AG09319 (cell line): ENCODE data around the gene PTEN.

Experiments
- DNase-seq: peaks from one replicate; pipeline ENCODE4 v3.0.0-alpha.2; 2010; ENCODE audit warnings: low read depth; ENCODE audit errors: extremely low read depth
- CTCF ChIP-seq: IDR thresholded peaks from 2 replicates; pipeline ENCODE4 v1.5.1; 2011; ENCODE audit warnings: low read depth, mild to moderate bottlenecking, inconsistent platforms, low read length, moderate library complexity

Gene PTEN

DNA sequence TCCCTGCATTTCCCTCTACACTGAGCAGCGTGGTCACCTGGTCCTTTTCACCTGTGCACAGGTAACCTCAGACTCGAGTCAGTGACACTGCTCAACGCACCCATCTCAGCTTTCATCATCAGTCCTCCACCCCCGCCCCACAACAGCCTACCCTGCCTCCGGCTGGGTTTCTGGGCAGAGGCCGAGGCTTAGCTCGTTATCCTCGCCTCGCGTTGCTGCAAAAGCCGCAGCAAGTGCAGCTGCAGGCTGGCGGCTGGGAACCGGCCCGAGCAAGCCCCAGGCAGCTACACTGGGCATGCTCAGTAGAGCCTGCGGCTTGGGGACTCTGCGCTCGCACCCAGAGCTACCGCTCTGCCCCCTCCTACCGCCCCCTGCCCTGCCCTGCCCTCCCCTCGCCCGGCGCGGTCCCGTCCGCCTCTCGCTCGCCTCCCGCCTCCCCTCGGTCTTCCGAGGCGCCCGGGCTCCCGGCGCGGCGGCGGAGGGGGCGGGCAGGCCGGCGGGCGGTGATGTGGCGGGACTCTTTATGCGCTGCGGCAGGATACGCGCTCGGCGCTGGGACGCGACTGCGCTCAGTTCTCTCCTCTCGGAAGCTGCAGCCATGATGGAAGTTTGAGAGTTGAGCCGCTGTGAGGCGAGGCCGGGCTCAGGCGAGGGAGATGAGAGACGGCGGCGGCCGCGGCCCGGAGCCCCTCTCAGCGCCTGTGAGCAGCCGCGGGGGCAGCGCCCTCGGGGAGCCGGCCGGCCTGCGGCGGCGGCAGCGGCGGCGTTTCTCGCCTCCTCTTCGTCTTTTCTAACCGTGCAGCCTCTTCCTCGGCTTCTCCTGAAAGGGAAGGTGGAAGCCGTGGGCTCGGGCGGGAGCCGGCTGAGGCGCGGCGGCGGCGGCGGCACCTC is at the start of gene PTEN, which contains the start of gene KLLN:
Gene PTEN (plus strand): TSS at position 573 of the 891 bp plus-strand sequence. CDS start 845 bp downstream, outside the sequence.
Gene KLLN (minus strand): TSS at position 481 of the 891 bp plus-strand sequence. CDS start 1,046 bp downstream, outside the sequence.
- DNase-seq, result peak; percentile 94
- no peak for TF ChIP-seq CTCF

- DNase-seq, result no peak
- no peak for TF ChIP-seq CTCF
These were observed 47.1 kb upstream of the PTEN start for GRCh38 chr10:87816163-87816897.

DNA sequence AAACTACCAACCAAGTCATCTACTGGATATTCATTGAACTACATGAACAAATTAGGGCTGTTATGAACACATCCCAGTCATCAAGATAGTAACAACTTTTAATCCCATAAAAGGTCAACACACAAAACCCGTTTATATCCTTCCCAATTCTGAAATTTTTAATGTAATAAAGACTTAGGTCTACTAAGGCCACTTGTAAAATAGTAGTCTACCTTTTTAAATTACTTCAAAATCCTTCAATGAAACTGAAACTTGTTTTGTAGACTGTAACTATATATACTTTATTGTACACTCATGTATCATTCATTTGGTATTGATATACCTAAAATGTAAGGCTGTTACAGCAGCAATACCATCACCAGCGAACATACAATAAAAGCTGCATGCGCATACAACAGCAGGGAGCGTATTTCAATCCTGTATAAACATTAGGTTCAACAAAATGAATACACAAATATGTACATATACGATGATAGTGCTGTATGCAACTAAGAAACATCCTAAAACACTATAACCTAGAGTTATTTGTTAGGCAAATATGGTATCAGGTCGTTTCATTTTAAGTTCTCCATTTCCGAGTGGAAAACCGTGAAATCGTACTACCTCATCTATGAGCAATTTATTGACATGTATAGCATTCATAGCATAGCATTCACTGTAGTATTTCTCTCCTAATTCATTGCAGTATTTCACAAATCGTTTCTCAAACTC is 46.4 kb upstream of the PTEN start:
- DNase-seq, result no peak
- no peak for TF ChIP-seq CTCF

GRCh38 chr10:87817609-87818504 is 45.6 kb upstream of the PTEN start, which contains the start of gene ATAD1:
TSS of gene ATAD1 (minus strand) at chr10:87818226. CDS start at chr10:87814599, 3,627 bp downstream.
- peak; percentile 39 for TF ChIP-seq CTCF
- peak; percentile 50 for DNase-seq

DNA sequence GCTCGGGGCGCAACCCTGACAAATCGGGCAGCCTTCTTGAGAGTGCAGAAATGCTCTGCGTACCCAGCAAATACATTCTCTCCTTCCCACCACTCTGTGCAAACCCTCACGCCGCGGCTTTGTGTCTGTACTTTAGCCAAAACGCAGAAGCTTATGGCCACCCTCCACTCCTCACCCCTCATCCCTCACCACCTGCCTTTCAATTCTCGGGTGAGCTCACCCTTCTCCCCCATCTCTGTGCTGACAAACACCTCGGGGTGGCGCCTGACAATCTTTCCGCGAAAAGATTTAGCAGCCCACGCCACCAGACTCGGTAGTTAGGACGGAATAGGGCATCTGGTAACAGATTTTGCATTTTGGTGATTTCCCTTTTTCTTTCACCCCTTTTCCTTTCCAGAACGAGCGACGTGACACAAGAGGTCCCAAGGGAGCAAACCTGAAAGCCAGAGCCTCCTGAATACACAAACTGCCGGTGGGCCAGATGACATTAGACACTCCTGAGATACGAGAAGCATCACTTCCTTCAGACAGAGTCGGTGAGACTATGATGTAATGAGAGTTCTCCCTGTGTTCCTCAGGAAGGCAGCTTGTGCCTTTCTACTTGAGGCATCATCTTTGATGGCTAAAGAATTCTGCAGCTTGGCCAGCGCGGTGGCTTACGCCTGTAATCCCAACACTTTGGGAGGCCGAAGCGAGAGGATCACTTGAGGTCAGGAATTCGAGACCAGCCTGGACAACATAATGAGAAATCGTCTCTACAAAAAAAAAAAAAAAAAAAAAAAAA is 44.7 kb upstream of the PTEN start:
- TF ChIP-seq CTCF, result peak; percentile 3; the same call in 1 of the 2 replicates
- DNase-seq, result no peak

DNA sequence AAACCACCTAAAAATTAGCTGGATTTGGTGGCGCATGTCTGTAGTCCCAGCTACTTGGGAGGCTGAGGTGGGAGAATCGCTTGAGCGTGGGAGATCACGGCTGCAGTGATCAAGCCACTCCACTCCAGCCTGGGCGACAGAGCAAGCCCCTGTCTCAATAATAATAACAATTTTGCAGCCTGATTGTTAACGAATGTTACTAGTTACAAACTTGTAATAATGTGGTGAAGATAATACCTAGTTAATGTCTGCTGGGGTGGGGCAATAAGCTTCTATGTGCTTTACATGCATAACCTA is 44.2 kb upstream of the PTEN start:
- DNase-seq, result no peak
- TF ChIP-seq CTCF, result no peak
